A673 (cell line): Measurements from ENCODE around the gene APOC1.

Experiments used
- EZH2 ChIP-seq: fragments of 200-600 bp; sonication (generic); IDR thresholded peaks from 2 replicates; pipeline ENCODE4 v1.6.1; 2017; ENCODE audit warnings: borderline replicate concordance, low read depth, mild to moderate bottlenecking, mixed read lengths, antibody characterized with exemption, low read length; ENCODE audit not compliant: poor library complexity, severe bottlenecking
- TF ChIP-seq, protein P1 (sequence below): fragments of 300-800, 200-600 bp; sonication (generic); conservative IDR thresholded peaks from 2 replicates; pipeline ENCODE4 v1.5.1; 2017; ENCODE audit warnings: low read depth, mild to moderate bottlenecking, antibody characterized with exemption, low read length, moderate library complexity, mixed read lengths

DNA sequence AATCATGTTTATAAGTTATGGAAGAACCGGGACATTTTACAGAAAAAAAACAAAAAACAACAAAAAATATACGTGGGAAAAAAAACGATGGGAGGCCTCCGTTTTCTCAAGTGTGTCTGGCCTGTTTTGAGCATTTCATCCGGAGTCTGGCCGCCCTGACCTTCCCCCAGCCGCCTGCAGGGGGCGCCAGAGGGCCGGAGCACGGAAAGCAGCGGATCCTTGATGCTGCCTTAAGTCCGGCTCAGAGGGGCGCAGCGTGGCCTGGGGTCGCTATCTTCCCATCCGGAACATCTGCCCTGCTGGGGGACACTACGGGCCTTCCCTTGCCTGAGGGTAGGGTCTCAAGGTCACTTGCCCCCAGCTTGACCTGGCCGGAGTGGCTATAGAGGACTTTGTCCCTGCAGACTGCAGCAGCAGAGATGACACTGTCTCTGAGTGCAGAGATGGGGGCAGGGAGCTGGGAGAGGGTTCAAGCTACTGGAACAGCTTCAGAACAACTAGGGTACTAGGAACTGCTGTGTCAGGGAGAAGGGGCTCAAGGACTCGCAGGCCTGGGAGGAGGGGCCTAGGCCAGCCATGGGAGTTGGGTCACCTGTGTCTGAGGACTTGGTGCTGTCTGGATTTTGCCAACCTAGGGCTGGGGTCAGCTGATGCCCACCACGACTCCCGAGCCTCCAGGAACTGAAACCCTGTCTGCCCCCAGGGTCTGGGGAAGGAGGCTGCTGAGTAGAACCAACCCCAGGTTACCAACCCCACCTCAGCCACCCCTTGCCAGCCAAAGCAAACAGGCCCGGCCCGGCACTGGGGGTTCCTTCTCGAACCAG lies 10.6 kb upstream of the APOC1 start:
- TF ChIP-seq, protein P1, sequence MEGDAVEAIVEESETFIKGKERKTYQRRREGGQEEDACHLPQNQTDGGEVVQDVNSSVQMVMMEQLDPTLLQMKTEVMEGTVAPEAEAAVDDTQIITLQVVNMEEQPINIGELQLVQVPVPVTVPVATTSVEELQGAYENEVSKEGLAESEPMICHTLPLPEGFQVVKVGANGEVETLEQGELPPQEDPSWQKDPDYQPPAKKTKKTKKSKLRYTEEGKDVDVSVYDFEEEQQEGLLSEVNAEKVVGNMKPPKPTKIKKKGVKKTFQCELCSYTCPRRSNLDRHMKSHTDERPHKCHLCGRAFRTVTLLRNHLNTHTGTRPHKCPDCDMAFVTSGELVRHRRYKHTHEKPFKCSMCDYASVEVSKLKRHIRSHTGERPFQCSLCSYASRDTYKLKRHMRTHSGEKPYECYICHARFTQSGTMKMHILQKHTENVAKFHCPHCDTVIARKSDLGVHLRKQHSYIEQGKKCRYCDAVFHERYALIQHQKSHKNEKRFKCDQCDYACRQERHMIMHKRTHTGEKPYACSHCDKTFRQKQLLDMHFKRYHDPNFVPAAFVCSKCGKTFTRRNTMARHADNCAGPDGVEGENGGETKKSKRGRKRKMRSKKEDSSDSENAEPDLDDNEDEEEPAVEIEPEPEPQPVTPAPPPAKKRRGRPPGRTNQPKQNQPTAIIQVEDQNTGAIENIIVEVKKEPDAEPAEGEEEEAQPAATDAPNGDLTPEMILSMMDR, result peak; percentile 97
- no peak for TF ChIP-seq EZH2
